NK-92 (cell line): ENCODE results near the gene SUGT1.
"Not testable (repeated sequence)": the region's sequence is repeated elsewhere in the genome, so short reads cannot be mapped to it uniquely, and the experiment has no call there.

Source experiments
- DNase-seq: peaks from one replicate; lab custom pipeline; 2025; ENCODE audit not compliant: unreplicated experiment; lab: John Stamatoyannopoulos, UW

The SUGT1 gene

GRCh38 chr13:52665325-52665724, 12.7 kb downstream of the SUGT1 start:
- DNase-seq: no peak

GRCh38 chr13:52669677-52670076, 17.0 kb downstream of the SUGT1 start:
- no peak for DNase-seq

- no peak for DNase-seq
Observed at GRCh38 chr13:52670726-52671125, 18.1 kb downstream of the SUGT1 start.

GRCh38 chr13:52673465-52673864, 20.8 kb downstream of the SUGT1 start:
- no peak for DNase-seq

- no peak for DNase-seq
Observed at GRCh38 chr13:52677823-52678222, 25.2 kb downstream of the SUGT1 start.

- DNase-seq: not testable (repeated sequence)
Observed at GRCh38 chr13:52685806-52686205, 33.2 kb downstream of the SUGT1 start.

- DNase-seq: no peak
Observed at GRCh38 chr13:52686376-52686775, 33.7 kb downstream of the SUGT1 start.

GRCh38 chr13:52695856-52696255, 43.2 kb downstream of the SUGT1 start:
- DNase-seq: no peak

- no peak for DNase-seq
Observed at GRCh38 chr13:52696566-52696965, 43.9 kb downstream of the SUGT1 start.

- DNase-seq: no peak
Observed at GRCh38 chr13:52701728-52702465, 49.3 kb downstream of the SUGT1 start.

GRCh38 chr13:52703482-52703881, 50.8 kb downstream of the SUGT1 start:
- no peak for DNase-seq

GRCh38 chr13:52706081-52706480, 53.4 kb downstream of the SUGT1 start:
- DNase-seq: no peak

GRCh38 chr13:52707375-52707774, 54.7 kb downstream of the SUGT1 start:
- no peak for DNase-seq

- not testable (repeated sequence) for DNase-seq
Observed at GRCh38 chr13:52708266-52708665, 55.6 kb downstream of the SUGT1 start.

GRCh38 chr13:52711286-52711685, 58.6 kb downstream of the SUGT1 start:
- DNase-seq: no peak

GRCh38 chr13:52712385-52712784, 59.7 kb downstream of the SUGT1 start:
- no peak for DNase-seq

- no peak for DNase-seq
Observed at GRCh38 chr13:52713894-52714293, 61.3 kb downstream of the SUGT1 start.

GRCh38 chr13:52720904-52721303, 68.3 kb downstream of the SUGT1 start:
- DNase-seq: not testable (repeated sequence)

- DNase-seq: not testable (repeated sequence)
Observed at GRCh38 chr13:52721356-52721755, 68.7 kb downstream of the SUGT1 start.

- no peak for DNase-seq
Observed at GRCh38 chr13:52723181-52723580, 70.5 kb downstream of the SUGT1 start.

- DNase-seq: no peak
Observed at GRCh38 chr13:52725302-52725701, 72.7 kb downstream of the SUGT1 start.

- DNase-seq: no peak
Observed at GRCh38 chr13:52726258-52726657, 73.6 kb downstream of the SUGT1 start.

- no peak for DNase-seq
Observed at GRCh38 chr13:52734075-52734623, 81.5 kb downstream of the SUGT1 start.
